NCI-H2029 (cell line): Measurements from ENCODE around the gene ZNF398.
"Not testable (repeated sequence)": the region's sequence is repeated elsewhere in the genome, so short reads cannot be mapped to it uniquely, and the experiment has no call there.

ENCODE experiments used
- DNase-seq: peaks from one replicate; lab custom pipeline; 2025; lab: John Stamatoyannopoulos, UW

The ZNF398 gene

DNA sequence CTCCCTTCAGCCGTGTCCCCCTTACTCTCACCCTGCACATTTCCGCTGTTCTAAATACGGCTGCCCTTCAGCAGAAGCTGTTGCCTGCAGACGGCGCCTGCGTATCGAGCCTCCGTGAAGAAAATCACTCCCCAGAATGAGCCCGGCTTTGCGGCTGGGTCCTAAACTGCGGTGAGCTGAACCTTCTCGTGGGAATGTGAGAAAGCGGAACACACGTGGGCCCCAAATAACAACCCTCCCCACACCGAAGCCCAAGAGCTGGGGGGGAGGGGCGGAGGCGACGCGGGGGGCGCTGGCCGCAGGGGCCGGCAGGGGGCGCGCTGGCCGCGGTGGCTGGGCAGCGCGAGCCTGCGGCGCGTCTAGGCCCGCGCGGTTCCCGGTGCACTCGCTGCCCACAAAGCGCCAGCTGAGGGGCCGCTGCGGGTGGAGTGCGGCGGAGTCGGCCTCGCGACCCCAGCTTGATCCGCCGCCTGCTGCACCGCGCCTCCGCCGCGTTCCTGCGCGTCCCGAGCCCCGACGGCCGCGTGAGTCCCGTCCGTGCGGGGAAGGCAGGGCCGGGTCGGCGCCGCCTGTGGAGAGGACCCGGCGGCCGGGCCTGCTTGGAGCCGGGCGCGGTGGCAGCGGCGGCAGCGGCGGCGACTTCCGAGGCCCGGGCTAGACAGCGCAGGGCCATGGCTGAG lies at the start of gene ZNF398:
Gene ZNF398, plus strand, starts transcription at position 382 of the 680 bp plus-strand sequence. Its CDS starts 290 bp downstream, at position 672.
- peak; percentile 73 for DNase-seq

GRCh38 chr7:149099058-149099457 lies 48.2 kb upstream of the ZNF398 start:
- DNase-seq: no peak

DNA sequence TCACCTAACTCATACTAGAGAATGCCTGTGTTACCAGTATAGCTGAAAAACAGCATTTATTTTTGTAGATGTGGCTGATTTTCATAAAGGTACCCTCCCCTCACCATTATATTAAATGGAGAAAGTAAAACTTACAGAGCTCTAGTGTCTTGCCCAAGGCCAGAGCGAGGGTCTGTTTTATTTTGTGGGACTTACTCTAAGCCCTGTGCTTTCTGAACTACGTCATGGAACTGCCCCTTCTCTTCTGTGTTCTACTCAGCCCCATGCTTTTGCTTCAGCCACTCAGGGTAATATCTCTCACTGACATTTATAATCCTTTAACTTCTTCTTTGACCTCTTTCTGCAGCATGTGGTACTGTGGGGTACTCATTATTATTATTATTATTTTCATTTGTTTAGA lies 46.4 kb upstream of the ZNF398 start:
- no peak for DNase-seq

GRCh38 chr7:149102666-149103065 lies 44.6 kb upstream of the ZNF398 start:
- DNase-seq: no peak

GRCh38 chr7:149103424-149103823 lies 43.8 kb upstream of the ZNF398 start:
- no peak for DNase-seq

DNA sequence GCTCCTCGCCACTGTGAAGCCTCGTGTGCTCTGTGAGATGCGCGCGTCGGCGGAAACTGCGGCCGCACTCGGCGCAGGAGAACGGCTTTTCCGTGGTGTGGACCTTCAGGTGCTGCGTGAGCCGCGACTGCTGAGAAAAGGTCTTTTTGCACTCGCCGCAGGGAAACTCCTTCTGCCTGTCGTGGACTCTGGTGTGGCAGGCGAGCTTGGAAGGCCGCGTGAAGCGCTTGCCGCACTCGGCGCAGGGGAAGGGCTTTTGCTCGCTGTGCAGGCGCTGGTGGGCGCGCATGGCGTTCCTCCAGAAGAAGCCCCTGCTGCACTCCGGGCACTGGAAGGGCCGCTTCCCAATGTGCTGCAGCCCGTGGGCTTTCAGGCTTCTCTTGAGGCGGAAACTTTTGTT lies 43.0 kb upstream of the ZNF398 start:
- DNase-seq: no peak

DNA sequence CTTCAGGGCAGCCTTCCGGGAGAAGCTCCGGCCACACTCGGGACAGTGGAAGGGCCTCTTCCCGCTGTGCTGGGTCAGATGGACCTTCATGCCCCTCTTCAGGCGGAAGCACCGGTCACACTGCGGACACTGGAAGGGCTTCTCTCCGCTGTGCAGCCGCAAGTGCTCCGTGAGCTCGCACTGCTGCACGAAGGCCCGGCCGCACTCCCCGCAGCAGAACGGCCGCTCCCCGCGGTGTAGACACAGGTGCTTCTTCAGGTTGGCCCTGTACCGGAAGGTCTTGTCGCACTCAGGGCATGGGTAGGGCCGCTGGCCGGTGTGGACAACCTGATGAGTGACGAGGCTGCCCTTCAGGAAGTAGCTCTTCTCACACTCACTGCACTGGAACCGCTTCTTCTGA lies 42.5 kb upstream of the ZNF398 start:
- no peak for DNase-seq

DNA sequence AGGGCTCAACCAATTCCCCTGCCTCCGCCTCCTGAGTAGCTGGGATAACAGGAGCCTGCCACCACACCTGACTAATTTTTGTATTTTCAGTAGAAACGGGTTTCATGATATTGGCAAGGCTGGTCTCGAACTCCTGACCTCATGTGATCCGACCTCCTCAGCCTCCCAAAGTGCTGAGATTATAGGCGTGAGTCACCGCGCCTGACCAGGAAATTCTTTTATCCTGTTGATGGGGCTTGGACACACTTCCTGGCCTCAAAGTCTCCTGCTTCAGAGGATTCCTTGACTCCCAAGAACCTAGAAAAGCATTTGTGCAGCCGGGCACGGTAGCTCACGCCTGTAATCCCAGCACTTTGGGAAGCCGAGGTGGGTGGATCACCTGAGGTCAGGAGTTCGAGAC lies 37.3 kb upstream of the ZNF398 start:
- DNase-seq: no peak

DNA sequence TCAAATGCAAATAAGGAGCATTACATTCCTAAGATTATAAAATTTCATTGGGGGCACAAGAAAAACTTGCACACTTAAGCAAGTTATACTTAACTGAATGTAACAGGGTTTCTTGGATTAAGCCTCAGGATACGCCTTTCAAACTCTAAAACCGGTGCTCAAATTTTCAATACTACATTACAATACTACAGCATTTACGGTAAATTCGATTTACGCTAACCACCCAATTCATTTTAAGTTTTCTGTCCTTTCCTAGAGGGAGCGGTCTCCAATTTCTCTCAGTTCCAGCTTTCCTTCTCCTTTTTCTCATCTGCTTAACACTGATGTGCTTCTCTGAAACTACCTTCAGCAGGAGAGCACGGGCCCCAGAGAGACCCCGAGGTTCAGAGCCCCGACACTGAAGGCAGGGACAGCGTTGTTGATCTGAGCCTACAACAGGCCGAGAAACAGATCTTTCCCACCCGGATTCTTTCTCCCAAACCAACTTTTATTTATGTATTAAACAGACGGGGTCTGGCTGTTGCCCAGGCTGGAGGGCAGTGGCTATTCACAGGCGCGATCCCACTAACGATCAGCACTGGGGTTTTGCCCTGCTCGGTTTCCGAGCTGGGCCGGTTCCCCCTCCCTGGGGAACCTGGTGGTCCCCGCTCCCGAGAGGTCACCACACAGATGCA lies 21.9 kb upstream of the ZNF398 start:
- DNase-seq: no peak

GRCh38 chr7:149125863-149126661 lies 21.2 kb upstream of the ZNF398 start, which contains the start of gene ZNF425:
ZNF425 (minus strand) TSS chr7:149126324; CDS start chr7:149126213, 111 bp downstream.
- peak; percentile 82 for DNase-seq

GRCh38 chr7:149126662-149127266 lies 20.5 kb upstream of the ZNF398 start:
- peak; percentile 22 for DNase-seq

- DNase-seq: no peak
Observed at GRCh38 chr7:149130572-149131198, 16.6 kb upstream of the ZNF398 start.

DNA sequence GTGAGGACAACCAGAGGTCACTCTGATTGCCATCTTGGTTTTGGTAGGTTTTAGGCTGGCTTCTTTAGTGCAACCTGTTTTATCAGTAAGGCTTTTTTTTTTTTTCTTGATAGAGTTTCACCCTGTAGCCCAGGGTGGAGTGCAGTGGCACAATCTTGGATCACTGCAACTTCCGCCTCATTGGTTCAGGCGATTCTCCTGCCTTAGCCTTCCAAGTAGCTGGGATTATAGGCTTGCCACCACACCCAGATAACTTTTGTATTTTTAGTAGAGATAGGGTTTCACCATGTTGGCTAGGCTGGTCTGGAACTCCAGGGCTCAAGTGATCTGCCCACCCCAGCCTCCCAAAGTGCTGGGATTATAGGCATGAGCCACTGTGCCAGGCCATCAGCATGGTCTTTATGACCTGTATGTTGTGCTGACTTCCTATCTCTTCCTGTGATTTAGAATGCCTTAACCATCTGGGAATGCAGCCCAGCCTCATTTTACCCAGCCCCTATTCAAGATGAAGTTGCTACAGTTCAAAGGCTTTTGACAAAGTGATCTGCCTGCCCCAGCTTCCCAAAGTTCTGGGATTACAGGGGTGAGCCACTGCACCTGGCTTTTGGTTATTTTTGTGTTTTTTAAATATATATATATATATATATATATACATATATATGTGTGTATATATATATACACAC lies 14.1 kb upstream of the ZNF398 start:
- DNase-seq: no peak

- DNase-seq: no peak
Observed at GRCh38 chr7:149136118-149136517, 11.1 kb upstream of the ZNF398 start.

DNA sequence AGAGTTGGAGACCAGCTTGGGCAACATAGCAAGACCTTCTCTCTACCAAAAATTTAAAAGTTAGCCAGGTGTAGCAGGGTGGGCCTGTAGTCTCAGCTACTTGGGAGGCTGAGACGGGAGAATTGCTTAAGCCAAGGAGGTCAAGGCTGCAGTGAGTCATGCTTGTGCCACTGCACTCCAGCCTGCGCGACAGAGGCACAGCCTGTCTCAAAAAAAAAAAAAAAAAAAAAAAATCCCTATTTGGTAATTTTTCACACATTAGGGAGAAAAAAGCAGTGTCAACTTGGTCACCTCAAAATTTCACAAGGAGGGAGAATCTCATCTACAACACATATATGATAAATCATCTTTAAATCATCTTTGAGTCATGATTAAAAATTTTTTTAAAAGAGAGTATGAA lies 6.4 kb upstream of the ZNF398 start:
- DNase-seq: no peak

DNA sequence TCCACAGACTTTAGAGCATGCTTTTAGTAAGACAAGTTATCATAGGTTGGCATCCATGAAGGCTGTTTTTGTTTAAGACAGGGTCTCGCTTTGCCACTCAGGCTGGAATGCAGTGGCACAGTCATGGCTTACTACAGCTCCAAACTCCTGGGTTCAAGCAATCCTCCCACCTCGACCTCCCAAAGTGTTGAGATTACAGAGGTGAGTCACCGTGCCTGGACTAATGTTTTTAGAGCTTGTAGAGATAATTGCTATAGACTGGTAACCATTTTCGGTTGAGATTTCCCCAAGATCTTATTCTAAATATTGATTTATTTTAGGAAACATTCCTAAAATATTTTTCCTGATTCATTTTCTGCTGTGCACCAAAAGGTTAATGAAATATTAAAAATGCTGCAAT lies 5.4 kb upstream of the ZNF398 start:
- DNase-seq: no peak

GRCh38 chr7:149144436-149144922 lies 2.8 kb upstream of the ZNF398 start:
- not testable (repeated sequence) for DNase-seq

GRCh38 chr7:149145031-149145845 lies 2.0 kb upstream of the ZNF398 start:
- no peak for DNase-seq

GRCh38 chr7:149147752-149148653 lies 750 bp downstream of the ZNF398 start:
- peak; percentile 11 for DNase-seq
